OCI-LY3 (cell line): Measurements from ENCODE around the gene RNU5D-1.

Source experiments
- H2AFZ ChIP-seq: fragments of 200-600, 300-600 bp; shearing (Covaris generic); 2 replicates; pipeline ENCODE4 v1.6.0; 2014; ENCODE audit warnings: antibody characterized with exemption, low read depth, low read length
- H3K27ac ChIP-seq: fragments of 200-600, 300-600 bp; sonication (generic); 2 replicates; pipeline ENCODE4 v1.5.1; 2014; ENCODE audit warnings: mild to moderate bottlenecking, low read length, moderate library complexity, mixed read lengths
- H3K27me3 ChIP-seq: fragments of 200-600, 300-600 bp; sonication (generic); 2 replicates; pipeline ENCODE4 v1.6.1; 2014; ENCODE audit warnings: low read depth, low read length, mixed read lengths
- H3K36me3 ChIP-seq: fragments of 200-600, 300-600 bp; sonication (generic); replicated peaks from 2 replicates; pipeline ENCODE3; 2014; ENCODE audit warnings: low read depth, low read length, mixed read lengths
- H3K4me1 ChIP-seq: fragments of 300-600, 200-600 bp; sonication (generic); 2 replicates; pipeline ENCODE4 v1.6.1; 2014; ENCODE audit warnings: low read length, mixed read lengths
- H3K4me2 ChIP-seq: fragments of 200-600, 300-600 bp; sonication (generic); 2 replicates; pipeline ENCODE4 v1.6.1; 2014; ENCODE audit warnings: low read length, mixed read lengths
- H3K4me3 ChIP-seq: fragments of 300-600, 200-600 bp; sonication (generic); 2 replicates; pipeline ENCODE4 v1.5.1; 2014; ENCODE audit warnings: antibody characterized with exemption, mild to moderate bottlenecking, low read length, moderate library complexity
- H3K79me2 ChIP-seq: fragments of 300-600, 200-600 bp; shearing (Covaris generic); 2 replicates; pipeline ENCODE4 v1.6.1; 2014; ENCODE audit warnings: mild to moderate bottlenecking, low read length, mixed read lengths
- H3K9ac ChIP-seq: fragments of 300-600, 200-600 bp; shearing (Covaris generic); 2 replicates; pipeline ENCODE4 v1.6.0; 2014; ENCODE audit warnings: mild to moderate bottlenecking, low read length, moderate library complexity
- H3K9me3 ChIP-seq: fragments of 200-600, 300-600 bp; shearing (Covaris generic); 2 replicates; pipeline ENCODE4 v1.6.1; 2014; ENCODE audit warnings: low read length, mixed read lengths; ENCODE audit not compliant: insufficient read depth
- H4K20me1 ChIP-seq: fragments of 200-600, 300-600 bp; sonication (generic); 2 replicates; pipeline ENCODE4 v1.6.1; 2016; ENCODE audit warnings: low read length, mixed read lengths; ENCODE audit not compliant: insufficient read depth
- CTCF ChIP-seq: fragments of 200-600, 300-600 bp; sonication (generic); IDR thresholded peaks from 2 replicates; pipeline ENCODE4 v1.5.1; 2014; ENCODE audit warnings: antibody characterized with exemption, low read length, low read depth
- EZH2phosphoT487 ChIP-seq: fragments of 200-600 bp; shearing (Covaris generic); IDR thresholded peaks from 2 replicates; pipeline ENCODE4 v1.6.1; 2018; ENCODE audit warnings: antibody characterized with exemption, mixed run types, low read depth

The RNU5D-1 gene

GRCh38 chr1:44730741-44731512 lies at the start of gene RNU5D-1:
RNU5D-1 (minus strand) TSS chr1:44731170.
- H3K27me3 ChIP-seq: no peaks in the 10 kb centered on the region
- peak within 1 kb of the TSS; percentile 98 for H3K27ac ChIP-seq
- no peak for TF ChIP-seq EZH2phosphoT487
- peak; percentile 61 for TF ChIP-seq CTCF
- H3K9ac ChIP-seq: peak within 1 kb of the TSS; percentile 65
- H4K20me1 ChIP-seq: no peaks in the 10 kb centered on the region
- peak within 1 kb of the TSS; percentile 93 for H3K4me2 ChIP-seq
- H3K79me2 ChIP-seq: no peaks in the 10 kb centered on the region
- peak within 1 kb of the TSS; percentile 68 for H3K4me3 ChIP-seq
- H3K4me1 ChIP-seq: peaks cover 21% of the 10 kb centered on the region
- no peaks in the 10 kb centered on the region for H3K36me3 ChIP-seq
- H2AFZ ChIP-seq: peak within 1 kb of the TSS; percentile 88
- H3K9me3 ChIP-seq: no peaks in the 10 kb centered on the region

DNA sequence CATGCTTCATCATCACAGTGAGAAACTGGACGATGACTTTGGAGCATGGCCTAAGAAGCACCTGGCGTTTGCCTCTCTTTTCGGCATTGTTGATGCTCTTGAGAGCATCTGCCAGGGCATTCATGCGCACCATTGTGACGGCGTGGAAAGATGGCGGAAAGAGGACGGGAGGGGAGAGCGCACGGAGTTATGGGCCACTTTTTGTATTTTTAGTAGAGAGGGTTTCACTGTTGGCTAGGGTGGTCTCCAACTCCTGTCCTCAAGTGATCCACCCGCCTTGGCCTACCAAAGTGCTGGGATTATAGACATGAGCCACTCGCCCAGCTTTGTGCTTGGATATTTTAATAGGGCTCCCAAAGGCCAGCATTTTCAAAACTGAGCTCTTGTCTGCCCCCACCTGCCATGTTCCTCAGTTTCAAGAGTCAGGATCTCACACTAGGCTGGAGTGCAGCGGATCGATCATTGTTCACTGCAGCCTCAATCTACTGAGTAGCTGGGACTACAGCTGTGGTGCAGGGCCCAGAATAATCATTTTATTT lies 49.7 kb upstream of the RNU5D-1 start:
- Histone ChIP-seq H2AFZ (no peak overlapping the region), H3K4me2 (no peak overlapping the region), H3K79me2 (peaks cover 32% of the 10 kb centered on the region), H3K9ac (no peak overlapping the region), H3K9me3 (no peaks in the 10 kb centered on the region), H4K20me1 (peaks cover 31% of the 10 kb centered on the region), H3K27me3 (no peaks in the 10 kb centered on the region), H3K4me3 (no peak overlapping the region), H3K27ac (no peak overlapping the region), H3K36me3 (peaks cover 45% of the 10 kb centered on the region), H3K4me1 (peaks cover 31% of the 10 kb centered on the region)
- TF ChIP-seq EZH2phosphoT487: no peak
- TF ChIP-seq CTCF: no peak

DNA sequence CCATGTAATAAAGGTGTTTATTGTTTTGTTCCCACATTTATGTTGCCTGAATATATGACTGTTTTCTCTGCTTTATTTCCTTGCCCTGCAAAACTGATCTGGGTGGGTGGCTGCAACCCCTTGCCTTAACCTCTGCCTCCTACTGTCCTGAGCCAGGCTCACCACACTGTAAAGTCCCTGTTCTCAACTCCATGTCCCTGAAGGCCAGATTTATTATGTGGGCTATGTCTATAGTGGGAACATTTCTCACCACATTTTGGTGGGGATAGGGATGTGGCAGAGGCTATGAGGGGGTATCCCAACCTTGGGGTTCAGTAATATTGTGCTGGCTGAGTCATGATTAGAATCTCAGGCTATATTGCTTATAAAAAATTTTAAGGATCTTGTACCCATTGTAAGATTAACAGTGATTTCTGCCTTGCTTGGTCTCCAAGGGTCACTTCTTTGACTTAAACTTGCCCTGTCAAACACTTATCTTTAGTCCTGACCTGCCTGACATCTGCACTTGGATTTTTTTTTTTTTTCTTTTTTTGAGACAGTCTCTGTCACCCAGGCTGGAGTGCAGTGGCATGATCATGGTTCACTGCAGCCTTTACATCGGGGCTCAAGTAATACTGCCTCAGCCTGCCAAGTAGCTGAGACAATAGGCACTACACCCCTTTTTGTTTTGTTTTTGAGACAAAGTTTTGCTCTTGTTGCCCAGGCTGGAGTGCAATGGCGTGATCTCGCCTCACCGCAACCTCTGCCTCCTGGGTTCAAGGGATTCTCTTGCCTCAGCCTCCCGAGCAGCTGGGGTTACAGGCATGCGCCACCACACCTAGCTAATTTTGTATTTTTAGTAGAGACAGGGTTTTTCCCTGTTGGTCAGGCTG lies 48.0 kb upstream of the RNU5D-1 start:
- Histone ChIP-seq H3K4me3 (no peak overlapping the region), H3K9ac (no peak overlapping the region), H3K4me2 (no peak overlapping the region), H3K79me2 (peaks cover 47% of the 10 kb centered on the region), H2AFZ (no peak overlapping the region), H3K27ac (no peak overlapping the region), H4K20me1 (peaks cover 31% of the 10 kb centered on the region), H3K9me3 (no peaks in the 10 kb centered on the region), H3K4me1 (peaks cover 20% of the 10 kb centered on the region), H3K36me3 (peaks cover 46% of the 10 kb centered on the region), H3K27me3 (no peaks in the 10 kb centered on the region)
- no peak for TF ChIP-seq CTCF
- TF ChIP-seq EZH2phosphoT487: no peak
